ENCODE results near the gene ZNF518A.
A peak's percentile ranks its signal among the peaks of the same experiment; 100 is the strongest.

Gene ZNF518A

GRCh38 chr10:96129387-96130325 is at the start of gene ZNF518A:
Gene ZNF518A (plus strand): TSS chr10:96130297. CDS start chr10:96156323, 26,026 bp downstream.
- H3K27me3 ChIP-seq (ENCODE audit: low read depth, low read length): peaks cover 2% of the 10 kb centered on the region
- H3K27ac ChIP-seq (ENCODE audit: low read length): peak within 1 kb of the TSS; percentile 98
- H3K4me1 ChIP-seq (ENCODE audit: control insufficient read depth in 1 of 2, insufficient read depth in 2 of 2, low read length in 2 of 2): peaks cover 11 to 13% of the 10 kb centered on the region in 2 donors
- no peaks in the 10 kb centered on the region for H3K9me3 ChIP-seq (ENCODE audit: control insufficient read depth in 1 of 2, low read length in 2 of 2)
- H3K36me3 ChIP-seq (ENCODE audit: control insufficient read depth in 1 of 2, insufficient read depth in 2 of 2, low read length in 2 of 2): peaks cover 15 to 16% of the 10 kb centered on the region in 2 donors
- peak within 1 kb of the TSS; percentile 66 to 96 for H3K4me3 ChIP-seq (ENCODE audit: low read depth in 1 of 2, low read length in 2 of 2)

GRCh38 chr10:96082153-96082552 is 47.9 kb upstream of the ZNF518A start:
- no peak overlapping the region for H3K4me3 ChIP-seq (ENCODE audit: low read depth in 1 of 2, low read length in 2 of 2)
- no peaks in the 10 kb centered on the region for H3K36me3 ChIP-seq (ENCODE audit: control insufficient read depth in 1 of 2, insufficient read depth in 2 of 2, low read length in 2 of 2)
- no peak overlapping the region for H3K27ac ChIP-seq (ENCODE audit: low read length)
- H3K27me3 ChIP-seq (ENCODE audit: low read depth, low read length): no peaks in the 10 kb centered on the region
- H3K9me3 ChIP-seq (ENCODE audit: control insufficient read depth in 1 of 2, low read length in 2 of 2): no peaks in the 10 kb centered on the region
- H3K4me1 ChIP-seq (ENCODE audit: control insufficient read depth in 1 of 2, insufficient read depth in 2 of 2, low read length in 2 of 2): no peaks in the 10 kb centered on the region

DNA sequence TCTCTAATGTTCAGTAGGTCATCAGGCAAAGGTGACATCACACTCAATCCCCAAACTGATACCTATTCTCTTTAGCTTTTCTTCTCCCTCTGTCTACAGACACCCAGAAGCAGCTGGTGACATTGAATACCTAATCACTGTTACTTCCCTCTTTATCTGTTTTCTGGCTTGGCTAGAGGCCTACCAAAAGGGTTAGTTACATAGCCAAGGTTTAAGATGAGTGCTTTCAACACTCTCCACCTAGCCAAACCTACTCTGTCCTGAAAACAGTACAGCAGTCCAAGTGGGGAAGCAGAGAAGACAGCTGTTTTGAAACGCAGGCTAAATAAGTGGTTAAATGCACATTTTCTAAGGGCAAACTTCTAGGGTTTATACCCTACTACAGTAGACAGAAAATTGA is 47.3 kb upstream of the ZNF518A start:
- no peak overlapping the region for H3K4me3 ChIP-seq (ENCODE audit: low read depth in 1 of 2, low read length in 2 of 2)
- no peaks in the 10 kb centered on the region for H3K36me3 ChIP-seq (ENCODE audit: control insufficient read depth in 1 of 2, insufficient read depth in 2 of 2, low read length in 2 of 2)
- H3K9me3 ChIP-seq (ENCODE audit: control insufficient read depth in 1 of 2, low read length in 2 of 2): no peaks in the 10 kb centered on the region

DNA sequence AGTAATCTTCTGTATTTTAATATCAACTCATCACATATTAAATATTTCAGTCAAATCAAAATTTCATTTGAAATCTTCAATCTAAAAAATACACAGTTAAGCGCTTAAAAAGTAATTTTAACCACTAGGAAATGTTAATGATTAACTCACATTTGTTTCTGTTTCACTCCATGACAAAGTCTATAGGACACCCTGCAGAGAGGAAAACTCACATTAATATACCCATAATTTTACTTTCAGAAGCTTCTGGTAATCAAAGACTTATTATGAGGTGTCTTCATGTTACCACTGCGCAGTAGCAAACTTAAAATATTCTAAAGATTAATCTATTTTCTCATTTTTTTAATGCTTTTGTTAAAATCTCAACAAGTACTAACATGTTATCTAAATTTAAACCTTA is 41.0 kb upstream of the ZNF518A start:
- H3K4me1 ChIP-seq (ENCODE audit: control insufficient read depth in 1 of 2, insufficient read depth in 2 of 2, low read length in 2 of 2): no peaks in the 10 kb centered on the region
- no peaks in the 10 kb centered on the region for H3K36me3 ChIP-seq (ENCODE audit: control insufficient read depth in 1 of 2, insufficient read depth in 2 of 2, low read length in 2 of 2)
- H3K27me3 ChIP-seq (ENCODE audit: low read depth, low read length): no peaks in the 10 kb centered on the region
- H3K9me3 ChIP-seq (ENCODE audit: control insufficient read depth in 1 of 2, low read length in 2 of 2): peaks cover 0 to 3% of the 10 kb centered on the region in 2 donors
- peak overlapping the region; percentile 98 for H3K27ac ChIP-seq (ENCODE audit: low read length)
- H3K4me3 ChIP-seq (ENCODE audit: low read depth in 1 of 2, low read length in 2 of 2): peak overlapping the region; percentile 73 to 95

More for the DNA sequence above, 47.3 kb upstream of the ZNF518A start:
- Histone ChIP-seq H3K27me3 (ENCODE audit: low read depth, low read length) (no peaks in the 10 kb centered on the region), H3K27ac (ENCODE audit: low read length) (no peak overlapping the region), H3K4me1 (ENCODE audit: control insufficient read depth in 1 of 2, insufficient read depth in 2 of 2, low read length in 2 of 2) (no peaks in the 10 kb centered on the region)

DNA sequence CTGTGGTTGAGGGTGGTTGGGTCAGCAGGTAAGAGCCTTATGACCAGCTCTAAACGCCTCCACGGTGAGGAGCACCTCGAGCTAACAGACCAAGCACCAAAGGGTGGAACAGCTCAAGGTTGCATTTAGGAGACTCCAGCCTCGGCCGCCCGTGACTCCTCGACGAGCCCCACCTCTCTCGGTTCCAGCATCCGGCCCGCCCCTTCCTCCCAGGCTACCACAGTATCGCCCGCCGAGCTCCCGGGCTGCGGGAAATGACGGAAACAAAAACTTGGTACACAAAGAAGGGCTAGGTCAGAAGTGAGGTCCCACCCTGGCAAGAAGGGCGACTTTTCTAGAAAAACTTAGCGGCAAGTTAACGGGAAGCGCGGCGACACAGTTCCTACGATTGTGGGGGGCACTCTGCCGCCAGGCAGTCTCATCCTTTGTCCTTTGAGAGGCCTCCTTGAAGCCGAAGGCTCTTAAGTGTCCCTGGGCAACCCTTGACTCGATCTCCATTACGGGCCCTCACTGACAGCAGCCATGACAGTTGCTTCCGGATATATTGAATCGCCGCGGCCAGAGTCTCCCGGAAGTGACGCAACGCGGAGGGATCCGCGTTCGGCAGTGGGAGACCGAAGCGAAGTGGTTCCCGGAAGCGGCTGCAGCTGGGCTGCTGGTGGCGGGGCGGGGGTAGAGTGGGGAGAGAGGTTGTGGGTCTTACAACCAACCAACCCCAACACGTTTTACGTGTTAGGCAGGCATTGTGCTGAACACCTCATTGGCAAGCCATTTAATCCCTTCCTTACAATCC is 40.2 kb upstream of the ZNF518A start:
- peak overlapping the region; percentile 73 to 95 for H3K4me3 ChIP-seq (ENCODE audit: low read depth in 1 of 2, low read length in 2 of 2)
- H3K27ac ChIP-seq (ENCODE audit: low read length): peak overlapping the region; percentile 98
- peaks cover 0 to 3% of the 10 kb centered on the region in 2 donors for H3K9me3 ChIP-seq (ENCODE audit: control insufficient read depth in 1 of 2, low read length in 2 of 2)
- H3K36me3 ChIP-seq (ENCODE audit: control insufficient read depth in 1 of 2, insufficient read depth in 2 of 2, low read length in 2 of 2): no peaks in the 10 kb centered on the region
- H3K27me3 ChIP-seq (ENCODE audit: low read depth, low read length): no peaks in the 10 kb centered on the region
- H3K4me1 ChIP-seq (ENCODE audit: control insufficient read depth in 1 of 2, insufficient read depth in 2 of 2, low read length in 2 of 2): no peaks in the 10 kb centered on the region

DNA sequence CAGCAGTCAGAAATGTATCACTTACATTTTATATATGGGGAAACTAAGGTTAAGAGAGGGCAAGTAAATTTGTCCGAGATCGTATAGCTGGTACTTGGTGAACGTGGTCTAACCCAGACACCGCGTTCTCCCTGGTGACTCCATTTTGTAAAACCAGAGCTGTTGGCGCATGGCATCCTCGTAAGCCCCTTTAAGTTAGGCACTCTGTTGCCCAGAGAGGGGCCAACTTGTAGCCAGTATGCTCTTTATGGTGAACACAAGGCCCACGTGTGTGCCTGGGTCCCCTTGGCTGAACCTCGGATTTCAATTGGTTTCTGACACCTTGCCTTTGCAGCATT is 39.7 kb upstream of the ZNF518A start:
- Histone ChIP-seq H3K27ac (ENCODE audit: low read length) (peak overlapping the region; percentile 98), H3K9me3 (ENCODE audit: control insufficient read depth in 1 of 2, low read length in 2 of 2) (peaks cover 0 to 3% of the 10 kb centered on the region in 2 donors), H3K4me3 (ENCODE audit: low read depth in 1 of 2, low read length in 2 of 2) (peak overlapping the region; percentile 73 to 95), H3K27me3 (ENCODE audit: low read depth, low read length) (no peaks in the 10 kb centered on the region), H3K4me1 (ENCODE audit: control insufficient read depth in 1 of 2, insufficient read depth in 2 of 2, low read length in 2 of 2) (no peaks in the 10 kb centered on the region), H3K36me3 (ENCODE audit: control insufficient read depth in 1 of 2, insufficient read depth in 2 of 2, low read length in 2 of 2) (no peaks in the 10 kb centered on the region)

- no peaks in the 10 kb centered on the region for H3K4me1 ChIP-seq (ENCODE audit: control insufficient read depth in 1 of 2, insufficient read depth in 2 of 2, low read length in 2 of 2)
- no peaks in the 10 kb centered on the region for H3K36me3 ChIP-seq (ENCODE audit: control insufficient read depth in 1 of 2, insufficient read depth in 2 of 2, low read length in 2 of 2)
- peaks cover 0 to 3% of the 10 kb centered on the region in 2 donors for H3K9me3 ChIP-seq (ENCODE audit: control insufficient read depth in 1 of 2, low read length in 2 of 2)
- H3K4me3 ChIP-seq (ENCODE audit: low read depth in 1 of 2, low read length in 2 of 2): no peak overlapping the region
- peaks cover 5% of the 10 kb centered on the region for H3K27me3 ChIP-seq (ENCODE audit: low read depth, low read length)
- no peak overlapping the region for H3K27ac ChIP-seq (ENCODE audit: low read length)
Observed at GRCh38 chr10:96092999-96093767, 36.9 kb upstream of the ZNF518A start.

DNA sequence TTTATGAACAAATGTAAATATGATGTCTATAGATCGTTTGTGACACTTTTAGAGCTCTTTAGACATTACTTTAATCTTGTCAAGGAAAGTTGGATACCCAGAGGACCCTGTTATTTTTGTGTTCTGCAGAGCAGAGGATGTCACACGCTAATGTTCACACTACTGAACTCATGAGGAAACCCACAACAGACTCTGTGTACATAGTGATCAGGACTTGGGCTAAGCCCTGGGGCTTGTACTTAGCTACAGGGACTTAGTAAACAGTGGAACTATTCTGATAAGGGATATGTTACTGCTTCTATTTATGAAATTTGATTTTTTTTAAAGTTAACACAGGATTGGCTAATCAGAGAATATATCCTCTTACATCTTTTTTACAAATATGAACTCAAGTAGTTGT is 36.1 kb upstream of the ZNF518A start:
- no peaks in the 10 kb centered on the region for H3K36me3 ChIP-seq (ENCODE audit: control insufficient read depth in 1 of 2, insufficient read depth in 2 of 2, low read length in 2 of 2)
- peaks cover 0 to 3% of the 10 kb centered on the region in 2 donors for H3K9me3 ChIP-seq (ENCODE audit: control insufficient read depth in 1 of 2, low read length in 2 of 2)
- H3K4me1 ChIP-seq (ENCODE audit: control insufficient read depth in 1 of 2, insufficient read depth in 2 of 2, low read length in 2 of 2): no peaks in the 10 kb centered on the region
- peaks cover 5% of the 10 kb centered on the region for H3K27me3 ChIP-seq (ENCODE audit: low read depth, low read length)
- H3K4me3 ChIP-seq (ENCODE audit: low read depth in 1 of 2, low read length in 2 of 2): no peak overlapping the region
- H3K27ac ChIP-seq (ENCODE audit: low read length): no peak overlapping the region

DNA sequence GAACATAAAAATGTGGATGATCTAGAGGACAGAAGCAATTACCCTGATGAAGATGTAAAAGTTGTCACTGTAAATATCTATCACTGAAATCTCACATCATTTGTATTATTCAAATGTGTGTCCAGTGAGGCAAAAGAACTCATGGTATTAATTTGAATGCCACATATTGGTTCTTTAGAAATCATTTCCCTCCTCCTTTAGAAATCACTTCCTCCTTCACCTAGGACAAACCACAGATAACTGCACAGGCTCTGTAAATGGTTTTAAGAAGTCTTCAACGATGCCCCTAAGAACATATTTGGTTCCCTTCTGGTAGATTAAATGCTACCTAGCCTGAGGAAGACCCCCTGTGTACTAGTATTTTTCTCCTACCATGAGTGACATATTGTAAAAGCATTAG is 33.1 kb upstream of the ZNF518A start:
- no peak overlapping the region for H3K27ac ChIP-seq (ENCODE audit: low read length)
- no peaks in the 10 kb centered on the region for H3K36me3 ChIP-seq (ENCODE audit: control insufficient read depth in 1 of 2, insufficient read depth in 2 of 2, low read length in 2 of 2)
- no peaks in the 10 kb centered on the region for H3K9me3 ChIP-seq (ENCODE audit: control insufficient read depth in 1 of 2, low read length in 2 of 2)
- no peaks in the 10 kb centered on the region for H3K4me1 ChIP-seq (ENCODE audit: control insufficient read depth in 1 of 2, insufficient read depth in 2 of 2, low read length in 2 of 2)
- H3K4me3 ChIP-seq (ENCODE audit: low read depth in 1 of 2, low read length in 2 of 2): no peak overlapping the region
- peaks cover 5% of the 10 kb centered on the region for H3K27me3 ChIP-seq (ENCODE audit: low read depth, low read length)

- Histone ChIP-seq H3K27me3 (ENCODE audit: low read depth, low read length) (peaks cover 5% of the 10 kb centered on the region), H3K9me3 (ENCODE audit: control insufficient read depth in 1 of 2, low read length in 2 of 2) (no peaks in the 10 kb centered on the region)
Observed at GRCh38 chr10:96097865-96098264, 32.2 kb upstream of the ZNF518A start.

GRCh38 chr10:96107623-96108038 is 22.5 kb upstream of the ZNF518A start:
- Histone ChIP-seq H3K9me3 (ENCODE audit: control insufficient read depth in 1 of 2, low read length in 2 of 2) (peaks cover 0 to 4% of the 10 kb centered on the region in 2 donors), H3K4me3 (ENCODE audit: low read depth in 1 of 2, low read length in 2 of 2) (no peak overlapping the region), H3K4me1 (ENCODE audit: control insufficient read depth in 1 of 2, insufficient read depth in 2 of 2, low read length in 2 of 2) (no peaks in the 10 kb centered on the region), H3K36me3 (ENCODE audit: control insufficient read depth in 1 of 2, insufficient read depth in 2 of 2, low read length in 2 of 2) (no peaks in the 10 kb centered on the region), H3K27ac (ENCODE audit: low read length) (no peak overlapping the region), H3K27me3 (ENCODE audit: low read depth, low read length) (peaks cover 21% of the 10 kb centered on the region)

More at GRCh38 chr10:96097865-96098264, 32.2 kb upstream of the ZNF518A start:
- H3K27ac ChIP-seq (ENCODE audit: low read length): no peak overlapping the region
- no peaks in the 10 kb centered on the region for H3K4me1 ChIP-seq (ENCODE audit: control insufficient read depth in 1 of 2, insufficient read depth in 2 of 2, low read length in 2 of 2)
- no peak overlapping the region for H3K4me3 ChIP-seq (ENCODE audit: low read depth in 1 of 2, low read length in 2 of 2)
- H3K36me3 ChIP-seq (ENCODE audit: control insufficient read depth in 1 of 2, insufficient read depth in 2 of 2, low read length in 2 of 2): no peaks in the 10 kb centered on the region

Measured in muscle layer of duodenum (tissue), 2 donors.